T47D (cell line): Measurements from ENCODE around the gene UPF1.

Experiments
- DNase-seq, 2 experiments: peaks; one replicate each; pipeline versions ENCODE4 v3.0.0 to v3.0.0-alpha.2; 2011 to 2012; ENCODE audit warnings: low read depth in 1 of 2, low spot score in 1 of 2
- JUND ChIP-seq: IDR thresholded peaks from 2 replicates; pipeline ENCODE4 v1.6.1; 2012; ENCODE audit warnings: low read depth
- in situ Hi-C: cut with HindIII; loops from 2 replicates; pipeline ENCODE4 v1.10.0; 2016; ENCODE audit warnings: low sequenced_read_pairs, low pct_unique_long_range_greater_than_20kb

The UPF1 gene

GRCh38 chr19:18831524-18832305, at the start of gene UPF1:
TSS of gene UPF1 (plus strand) at chr19:18831959. CDS start at chr19:18832210, 251 bp downstream.
- no peak for TF ChIP-seq JUND
- in situ Hi-C loops = no loop called here
- DNase-seq = peak; percentile 85 to 91

- no peak for TF ChIP-seq JUND
- in situ Hi-C loops = no loop called here
- no peak for DNase-seq
These were observed 49.1 kb upstream of the UPF1 start for GRCh38 chr19:18782559-18783225.

- no peak for TF ChIP-seq JUND
- DNase-seq = no peak
- in situ Hi-C loops = no loop called here
These were observed 47.6 kb upstream of the UPF1 start for GRCh38 chr19:18783958-18784785.

- in situ Hi-C loops = no loop called here
- DNase-seq = no peak
- no peak for TF ChIP-seq JUND
These were observed 47.0 kb upstream of the UPF1 start for GRCh38 chr19:18784786-18785120.

- in situ Hi-C loops = no loop called here
- TF ChIP-seq JUND = no peak
- peak; percentile 89 to 96 for DNase-seq
These were observed 46.3 kb upstream of the UPF1 start for GRCh38 chr19:18785179-18786124.

- in situ Hi-C loops = no loop called here
These were observed 43.0 kb upstream of the UPF1 start for GRCh38 chr19:18788529-18789421.

GRCh38 chr19:18789422-18789869, 42.3 kb upstream of the UPF1 start:
- TF ChIP-seq JUND = no peak
- DNase-seq = no peak
- in situ Hi-C loops = no loop called here

More at GRCh38 chr19:18788529-18789421, 43.0 kb upstream of the UPF1 start:
- no peak for DNase-seq
- no peak for TF ChIP-seq JUND

GRCh38 chr19:18789883-18790565, 41.7 kb upstream of the UPF1 start:
- in situ Hi-C loops = no loop called here
- no peak for DNase-seq
- no peak for TF ChIP-seq JUND

- TF ChIP-seq JUND = no peak
- DNase-seq = no peak
- in situ Hi-C loops = no loop called here
These were observed 41.0 kb upstream of the UPF1 start, which contains the start of gene COMP for GRCh38 chr19:18790566-18791314. TSS of gene COMP (minus strand) at chr19:18791305. CDS start at chr19:18791269, 36 bp downstream.

GRCh38 chr19:18791315-18791678, 40.5 kb upstream of the UPF1 start:
- in situ Hi-C loops = no loop called here
- no peak for TF ChIP-seq JUND
- no peak for DNase-seq
